Hepatocyte (in vitro differentiated cells): ENCODE measurements around the gene IL20. TPM values are rescaled to one million over a fixed set of nuclear protein-coding genes. Genes with fewer than 3 reads are reported as not detected.

Experiments used
- DNase-seq: peaks from one replicate; pipeline ENCODE4 v3.0.0-alpha.2; 2016; ENCODE audit warnings: low spot score
- H2AFZ ChIP-seq: fragments of 200-600 bp; sonication (generic); 2 replicates; pipeline ENCODE4 v1.6.0; 2016; ENCODE audit warnings: antibody characterized with exemption, mild to moderate bottlenecking
- H3K27ac ChIP-seq: fragments of 200-600 bp; sonication (generic); 2 replicates; pipeline ENCODE4 v1.5.1; 2016; ENCODE audit warnings: mild to moderate bottlenecking
- H3K27me3 ChIP-seq: fragments of 200-600 bp; sonication (generic); 2 replicates; pipeline ENCODE4 v1.6.1; 2016
- H3K36me3 ChIP-seq: fragments of 200-600 bp; sonication (generic); replicated peaks from 2 replicates; pipeline ENCODE4 v1.5.1; 2016; ENCODE audit warnings: low read depth; ENCODE audit not compliant: insufficient read depth
- H3K4me1 ChIP-seq: fragments of 200-600 bp; sonication (generic); 2 replicates; pipeline ENCODE4 v1.5.1; 2016; ENCODE audit warnings: mild to moderate bottlenecking, moderate library complexity; ENCODE audit not compliant: insufficient read depth
- H3K4me2 ChIP-seq: fragments of 200-600 bp; sonication (generic); 2 replicates; pipeline ENCODE4 v1.6.0; 2016
- H3K4me3 ChIP-seq: fragments of 200-600 bp; sonication (generic); 2 replicates; pipeline ENCODE4 v1.5.1; 2016; ENCODE audit warnings: mild to moderate bottlenecking
- H3K79me2 ChIP-seq: fragments of 200-600 bp; sonication (generic); 2 replicates; pipeline ENCODE4 v1.6.0; 2017; ENCODE audit warnings: mild to moderate bottlenecking
- H3K9me2 ChIP-seq: fragments of 200-600 bp; sonication (generic); replicated peaks from 2 replicates; pipeline ENCODE4 v1.6.0; 2017; ENCODE audit warnings: mild to moderate bottlenecking; ENCODE audit not compliant: insufficient read depth
- H3K9me3 ChIP-seq: fragments of 200-600 bp; sonication (generic); 2 replicates; pipeline ENCODE4 v1.5.1; 2016; ENCODE audit warnings: low read depth, mild to moderate bottlenecking
- H4K20me1 ChIP-seq: fragments of 200-600 bp; sonication (generic); 2 replicates; pipeline ENCODE4 v1.6.0; 2016; ENCODE audit warnings: mild to moderate bottlenecking; ENCODE audit not compliant: insufficient read depth, poor library complexity, severe bottlenecking
- CTCF ChIP-seq: fragments of 200-600 bp; sonication (generic); IDR thresholded peaks from 2 replicates; pipeline ENCODE4 v1.5.1; 2016; ENCODE audit warnings: antibody characterized with exemption, mild to moderate bottlenecking; ENCODE audit not compliant: poor library complexity
- EZH2 ChIP-seq: fragments of 200-600 bp; sonication (generic); IDR thresholded peaks from 2 replicates; pipeline ENCODE4 v1.6.1; 2016; ENCODE audit warnings: antibody characterized with exemption, mild to moderate bottlenecking, borderline replicate concordance
- EZH2phosphoT487 ChIP-seq: fragments of 200-600 bp; sonication (generic); IDR thresholded peaks from one replicate; pipeline ENCODE4 v1.6.1; 2018; ENCODE audit warnings: antibody characterized with exemption, mild to moderate bottlenecking, low read depth, moderate library complexity; ENCODE audit not compliant: unreplicated experiment, severe bottlenecking
- WGBS: methylation state at CpG from one replicate; pipeline ENCODE4 v1.1.6; 2016; ENCODE audit warnings: low lambda C conversion rate; ENCODE audit errors: missing lambda C conversion rate; 5-methylcytosine and 5-hydroxymethylcytosine counted together
- polyA plus RNA-seq: library from polyadenylated mRNA; unstranded; fragments of >200 nt; fragmentation: Nextera tagmentation; extraction: Ambion mirVana; gene quantifications from 2 replicates; pipeline ENCODE4 v1.2.1, GENCODE V29; 2016
- total RNA-seq: library from RNA; depleted of rRNA; stranded (reverse); fragments of >200 nt; gene quantifications from 2 replicates; pipeline ENCODE4 v1.2.3, GENCODE V29; 2014

IL20 gene
- total and polyA plus RNA-seq, 2 experiments from 2014 or later, result not detected

- no peaks in the 10 kb centered on the region for H3K79me2 ChIP-seq
- H3K9me3 ChIP-seq, result no peaks in the 10 kb centered on the region
- WGBS, result 82% methylated on average over 5 of the region's 5 CpGs
- H3K27me3 ChIP-seq, result no peaks in the 10 kb centered on the region
- no peaks in the 10 kb centered on the region for H4K20me1 ChIP-seq
- no peak for DNase-seq
- H3K4me1 ChIP-seq, result no peaks in the 10 kb centered on the region
- peak overlapping the region; percentile 34 for H3K27ac ChIP-seq
- no peaks in the 10 kb centered on the region for H3K9me2 ChIP-seq
- no peaks in the 10 kb centered on the region for H3K36me3 ChIP-seq
- TF ChIP-seq EZH2phosphoT487, result no peak
- TF ChIP-seq EZH2, result no peak
- TF ChIP-seq CTCF, result no peak
- no peak overlapping the region for H3K4me2 ChIP-seq
- no peak overlapping the region for H2AFZ ChIP-seq
- H3K4me3 ChIP-seq, result no peak overlapping the region
Observed at GRCh38 chr1:206823727-206824126, 41.7 kb upstream of the IL20 start.

- H3K27ac ChIP-seq, result peak overlapping the region; percentile 34
- H3K36me3 ChIP-seq, result no peaks in the 10 kb centered on the region
- WGBS, result 81% methylated on average over 3 of the region's 3 CpGs
- no peaks in the 10 kb centered on the region for H4K20me1 ChIP-seq
- H3K4me3 ChIP-seq, result no peak overlapping the region
- no peak for DNase-seq
- TF ChIP-seq EZH2 (no peak), CTCF (no peak), EZH2phosphoT487 (no peak)
- no peaks in the 10 kb centered on the region for H3K79me2 ChIP-seq
- no peaks in the 10 kb centered on the region for H3K4me1 ChIP-seq
- no peaks in the 10 kb centered on the region for H3K9me3 ChIP-seq
- no peaks in the 10 kb centered on the region for H3K27me3 ChIP-seq
- H2AFZ ChIP-seq, result no peak overlapping the region
- H3K9me2 ChIP-seq, result no peaks in the 10 kb centered on the region
- H3K4me2 ChIP-seq, result no peak overlapping the region
Observed at GRCh38 chr1:206824331-206824730, 41.1 kb upstream of the IL20 start.

GRCh38 chr1:206826394-206826793, 39.0 kb upstream of the IL20 start:
- H3K9me2 ChIP-seq, result no peaks in the 10 kb centered on the region
- H3K79me2 ChIP-seq, result no peaks in the 10 kb centered on the region
- H3K9me3 ChIP-seq, result no peaks in the 10 kb centered on the region
- H4K20me1 ChIP-seq, result no peaks in the 10 kb centered on the region
- no peaks in the 10 kb centered on the region for H3K4me1 ChIP-seq
- no peak overlapping the region for H3K27ac ChIP-seq
- no peak for DNase-seq
- no peak overlapping the region for H3K4me2 ChIP-seq
- 58% methylated on average over 3 of the region's 4 CpGs for WGBS
- no peak overlapping the region for H2AFZ ChIP-seq
- no peaks in the 10 kb centered on the region for H3K27me3 ChIP-seq
- no peak overlapping the region for H3K4me3 ChIP-seq
- TF ChIP-seq CTCF, result no peak
- TF ChIP-seq EZH2, result no peak
- TF ChIP-seq EZH2phosphoT487, result no peak
- no peaks in the 10 kb centered on the region for H3K36me3 ChIP-seq

GRCh38 chr1:206828061-206828460, 37.4 kb upstream of the IL20 start:
- no peak overlapping the region for H3K4me3 ChIP-seq
- no peaks in the 10 kb centered on the region for H3K9me3 ChIP-seq
- H3K27ac ChIP-seq, result no peak overlapping the region
- H2AFZ ChIP-seq, result no peak overlapping the region
- H3K9me2 ChIP-seq, result no peaks in the 10 kb centered on the region
- WGBS, result 37% methylated on average over 1 of the region's 1 CpG
- H3K79me2 ChIP-seq, result no peaks in the 10 kb centered on the region
- DNase-seq, result no peak
- no peak for TF ChIP-seq EZH2phosphoT487
- no peaks in the 10 kb centered on the region for H3K36me3 ChIP-seq
- H3K4me1 ChIP-seq, result no peaks in the 10 kb centered on the region
- H4K20me1 ChIP-seq, result no peaks in the 10 kb centered on the region
- H3K27me3 ChIP-seq, result no peaks in the 10 kb centered on the region
- H3K4me2 ChIP-seq, result no peak overlapping the region
